ENCODE results near the gene CYB5B.

Gene CYB5B

DNA sequence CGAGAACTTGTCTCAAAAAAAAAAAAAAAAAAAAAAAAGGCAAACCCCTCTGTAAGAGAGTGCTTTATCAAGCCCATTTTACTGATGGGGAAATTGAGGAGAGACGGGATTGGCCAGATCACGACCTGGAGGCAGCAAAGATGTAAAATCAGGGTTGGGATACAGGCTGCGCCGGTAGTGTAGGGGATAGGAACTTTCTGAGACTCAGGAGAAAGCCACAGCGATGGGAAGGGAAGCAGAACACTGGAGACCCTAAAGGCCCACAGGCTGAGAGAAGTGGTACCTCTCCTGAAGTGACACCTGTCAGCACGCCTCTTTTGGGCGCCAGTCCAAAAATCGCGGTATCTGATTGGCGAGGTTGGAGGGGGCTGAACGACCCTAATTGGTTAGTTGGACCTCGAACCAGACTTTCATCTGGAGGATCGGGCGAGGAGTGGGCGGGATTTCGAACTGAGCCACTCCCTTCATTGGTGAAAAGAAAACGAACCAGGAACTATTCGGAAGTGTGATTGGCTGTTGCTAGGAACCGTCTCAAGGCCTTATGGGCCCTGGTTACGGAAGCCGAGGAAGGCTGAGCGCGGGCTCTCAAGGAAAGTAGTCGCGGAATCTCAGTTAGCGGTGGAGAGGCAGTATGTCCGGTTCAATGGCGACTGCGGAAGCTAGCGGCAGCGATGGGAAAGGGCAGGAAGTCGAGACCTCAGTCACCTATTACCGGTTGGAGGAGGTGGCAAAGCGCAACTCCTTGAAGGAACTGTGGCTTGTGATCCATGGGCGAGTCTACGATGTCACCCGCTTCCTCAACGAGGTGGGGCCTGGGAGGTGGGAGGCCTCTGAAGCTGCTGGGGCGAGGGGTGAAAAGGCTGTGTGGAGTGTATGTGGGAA lies at the start of gene CYB5B:
Gene CYB5B (plus strand): TSS at position 567 of the 882 bp plus-strand sequence. CDS start 65 bp downstream, at position 632.
- peak; percentile 97 for DNase-seq (ENCODE audit: low read depth)

DNA sequence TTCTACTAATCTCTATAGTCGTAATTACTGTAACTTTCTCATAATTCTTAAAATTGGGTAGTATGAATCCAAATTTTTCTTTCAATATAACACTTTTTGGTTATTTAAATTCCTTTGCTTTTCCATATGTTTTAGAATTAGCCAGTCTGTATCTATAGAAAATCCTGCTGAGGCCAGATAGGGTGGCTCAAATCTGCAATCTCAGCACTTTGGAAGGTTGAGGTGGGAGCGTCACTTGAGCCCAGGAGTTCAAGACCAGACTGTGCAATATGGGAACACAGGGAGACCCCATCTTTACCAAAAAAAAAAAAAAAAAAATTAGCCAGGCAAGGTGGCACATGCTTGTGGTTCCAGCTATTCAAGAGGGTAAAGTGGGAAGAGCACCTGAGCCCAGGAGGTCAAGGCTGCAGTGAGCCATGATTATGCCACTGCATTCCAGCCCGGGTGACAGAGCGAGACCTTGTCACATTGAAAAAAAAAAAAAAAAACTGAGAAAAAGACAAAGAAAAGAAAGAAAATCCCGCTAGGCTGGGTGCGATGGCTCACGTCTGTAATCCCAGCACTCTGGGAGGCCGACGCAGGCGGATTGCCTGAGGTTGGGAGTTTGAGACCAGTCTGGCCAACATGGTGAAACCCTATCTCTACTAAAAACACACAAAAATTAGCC lies 47.9 kb upstream of the CYB5B start:
- DNase-seq (ENCODE audit: low read depth): no peak

DNA sequence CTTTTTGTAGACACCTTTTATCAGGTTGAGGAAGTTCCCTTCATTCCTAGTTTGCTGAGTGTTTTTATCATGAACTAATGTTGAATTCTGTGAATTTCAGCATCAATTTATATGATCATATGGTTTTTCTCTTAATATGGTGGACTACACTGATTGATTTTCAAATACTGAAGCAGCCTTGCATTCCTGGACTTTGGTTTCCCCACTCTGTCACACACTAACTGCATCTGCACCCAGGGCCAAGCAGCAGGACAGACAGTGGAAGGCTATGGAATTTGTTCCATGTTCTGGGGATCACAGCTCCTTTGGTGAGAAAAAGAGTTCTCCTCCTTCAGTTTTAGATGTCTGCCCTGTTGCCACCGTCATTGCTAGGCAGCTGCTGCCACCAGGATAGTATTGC lies 46.4 kb upstream of the CYB5B start:
- DNase-seq (ENCODE audit: low read depth): no peak

DNA sequence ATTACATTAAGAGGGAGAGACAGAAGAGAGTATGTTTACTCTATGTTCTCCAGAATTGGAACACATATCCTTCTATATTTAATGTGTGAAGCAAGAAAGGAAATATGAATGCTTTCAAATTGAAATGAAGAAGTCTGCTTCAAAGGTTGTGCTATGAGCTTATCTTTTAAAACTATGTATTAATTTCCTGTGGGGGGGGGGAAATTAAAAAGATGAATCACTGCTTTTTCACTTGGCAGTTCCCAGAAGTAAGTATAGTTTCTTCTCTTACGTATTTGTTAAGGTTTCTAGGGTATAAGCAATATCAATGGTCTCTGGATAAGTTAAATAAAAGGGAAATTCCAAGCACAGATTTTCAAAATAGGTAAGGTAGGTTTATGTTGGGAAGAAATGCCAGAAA lies 45.7 kb upstream of the CYB5B start:
- no peak for DNase-seq (ENCODE audit: low read depth)

GRCh38 chr16:69381231-69381630 lies 43.2 kb upstream of the CYB5B start:
- no peak for DNase-seq (ENCODE audit: low read depth)

DNA sequence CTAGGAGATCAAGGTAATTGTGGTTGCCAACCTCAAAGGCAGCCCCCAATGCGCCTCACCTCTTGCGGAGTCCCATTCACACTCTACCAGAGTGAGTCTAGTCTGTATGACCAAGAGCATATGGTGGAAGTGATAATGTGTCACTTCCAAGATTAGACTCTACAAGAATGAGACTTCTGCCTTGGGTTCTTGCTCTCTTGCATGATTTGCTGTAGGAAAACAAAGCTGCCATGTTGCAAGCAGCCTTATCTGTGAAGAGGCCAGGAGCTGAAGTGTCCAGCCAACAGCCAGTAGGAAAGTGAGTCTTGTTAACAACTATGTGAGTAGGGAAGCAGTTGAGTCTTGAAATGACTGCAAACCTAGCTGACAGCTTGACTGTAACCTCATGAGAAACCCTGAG lies 42.0 kb upstream of the CYB5B start:
- no peak for DNase-seq (ENCODE audit: low read depth)

DNA sequence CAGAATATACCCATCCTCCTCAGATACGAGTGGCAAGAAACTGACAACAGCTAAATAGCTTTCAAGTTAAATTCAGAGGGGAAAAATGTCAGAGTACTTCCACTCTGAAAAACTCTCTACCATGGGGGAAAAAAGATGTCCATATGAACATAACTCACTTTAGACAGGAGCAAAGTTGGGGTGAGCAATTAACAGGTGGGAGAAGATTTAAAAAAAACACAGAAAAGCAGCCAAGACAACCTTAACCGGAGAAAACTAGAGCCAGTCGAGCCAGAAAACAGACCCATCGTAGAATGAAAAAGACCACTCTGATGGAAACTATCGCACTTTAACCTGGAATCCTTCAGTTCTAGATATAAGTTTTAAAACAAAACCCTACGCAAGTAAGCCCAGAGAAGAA lies 39.4 kb upstream of the CYB5B start:
- no peak for DNase-seq (ENCODE audit: low read depth)

GRCh38 chr16:69386596-69386995 lies 37.8 kb upstream of the CYB5B start:
- DNase-seq (ENCODE audit: low read depth): no peak

DNA sequence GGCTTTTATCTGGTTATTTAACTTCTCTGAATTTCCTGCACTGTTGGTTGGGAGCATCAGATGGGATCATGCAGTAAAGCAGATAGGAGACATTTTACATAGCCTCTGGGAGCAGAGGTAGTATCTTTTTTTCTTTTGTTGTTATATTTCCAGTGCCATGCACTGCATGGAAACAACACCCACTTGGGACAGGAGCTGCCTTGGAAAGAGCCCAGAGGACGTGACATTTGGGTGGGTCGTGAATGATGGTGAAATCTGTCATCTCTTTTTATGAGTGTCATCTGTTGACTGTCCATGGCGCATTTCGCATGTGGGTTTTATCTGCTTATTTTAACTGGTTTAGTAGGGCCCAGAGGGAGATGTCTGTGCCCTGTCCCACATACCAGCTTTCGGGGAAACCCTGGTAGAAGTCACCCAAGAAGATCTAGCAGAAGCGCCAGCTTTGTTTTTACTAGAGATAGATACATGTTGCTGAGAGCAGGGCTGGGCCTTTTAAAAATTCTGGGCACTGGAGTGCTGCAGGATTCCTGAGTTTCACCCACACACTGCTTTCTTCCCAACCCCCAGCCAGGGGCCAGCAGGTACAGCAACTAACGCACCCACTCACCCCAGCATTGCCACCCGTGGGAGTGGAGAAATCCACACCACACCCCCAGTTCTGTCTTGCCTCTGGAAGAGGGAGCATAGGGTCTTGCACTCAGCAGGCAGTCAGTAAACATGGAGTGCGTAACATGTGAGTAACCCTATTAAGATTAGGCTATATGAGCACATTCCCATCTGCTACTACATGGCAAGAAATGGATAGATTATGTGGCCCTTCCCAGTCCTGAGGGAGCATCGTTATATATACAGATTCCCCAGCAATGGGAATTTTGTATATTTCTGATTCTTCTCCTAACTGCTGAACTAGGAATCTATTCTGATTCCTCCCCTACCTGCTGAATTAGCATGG lies 30.2 kb upstream of the CYB5B start:
- DNase-seq (ENCODE audit: low read depth): no peak

- DNase-seq (ENCODE audit: low read depth): no peak
These were observed 28.6 kb upstream of the CYB5B start for GRCh38 chr16:69395859-69396186.

GRCh38 chr16:69396187-69397061 lies 28.0 kb upstream of the CYB5B start:
- peak; percentile 97 for DNase-seq (ENCODE audit: low read depth)

GRCh38 chr16:69397821-69398521 lies 26.4 kb upstream of the CYB5B start:
- DNase-seq (ENCODE audit: low read depth): peak; percentile 80

DNA sequence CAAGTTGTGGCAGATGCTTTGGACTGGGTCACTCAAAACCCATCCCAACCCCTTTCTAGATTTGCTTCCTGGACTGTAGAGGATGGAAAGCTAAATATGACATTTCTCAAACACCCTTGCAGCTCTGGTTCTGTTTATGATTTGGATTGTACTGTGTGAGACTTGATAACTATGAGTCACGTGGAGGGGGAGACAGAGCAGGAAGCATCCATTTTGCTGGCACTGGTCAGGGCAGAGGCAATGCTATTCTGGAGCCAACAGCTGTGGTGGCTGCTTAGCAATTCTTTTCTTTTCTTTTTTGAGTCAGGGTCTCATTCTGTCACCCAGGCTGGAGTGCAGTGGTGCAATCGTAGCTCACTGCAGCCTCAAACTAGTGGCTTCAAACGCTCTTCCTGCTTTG lies 25.1 kb upstream of the CYB5B start:
- peak; percentile 49 for DNase-seq (ENCODE audit: low read depth)

GRCh38 chr16:69402439-69402838 lies 22.0 kb upstream of the CYB5B start:
- no peak for DNase-seq (ENCODE audit: low read depth)

GRCh38 chr16:69404275-69404805 lies 20.1 kb upstream of the CYB5B start:
- DNase-seq (ENCODE audit: low read depth): peak; percentile 72

DNA sequence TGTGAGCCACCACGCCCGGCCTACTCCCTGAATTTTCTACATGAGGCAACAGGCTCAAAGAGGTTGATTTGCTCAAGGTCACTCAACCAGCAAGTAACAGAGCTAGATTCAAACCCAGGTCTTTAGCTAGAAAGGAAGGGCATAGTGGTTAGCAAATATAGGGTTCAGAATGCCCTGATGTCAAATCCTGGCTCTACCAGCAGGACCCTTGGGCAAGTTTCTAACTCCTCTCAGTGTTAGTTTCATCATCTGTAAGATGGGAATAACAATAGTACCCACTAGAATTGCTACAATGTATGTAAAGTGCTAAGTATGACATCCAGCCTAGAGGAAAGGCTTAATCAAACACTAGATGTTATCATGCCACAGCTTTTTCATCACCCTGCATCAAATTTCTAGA lies 19.1 kb upstream of the CYB5B start:
- no peak for DNase-seq (ENCODE audit: low read depth)

DNA sequence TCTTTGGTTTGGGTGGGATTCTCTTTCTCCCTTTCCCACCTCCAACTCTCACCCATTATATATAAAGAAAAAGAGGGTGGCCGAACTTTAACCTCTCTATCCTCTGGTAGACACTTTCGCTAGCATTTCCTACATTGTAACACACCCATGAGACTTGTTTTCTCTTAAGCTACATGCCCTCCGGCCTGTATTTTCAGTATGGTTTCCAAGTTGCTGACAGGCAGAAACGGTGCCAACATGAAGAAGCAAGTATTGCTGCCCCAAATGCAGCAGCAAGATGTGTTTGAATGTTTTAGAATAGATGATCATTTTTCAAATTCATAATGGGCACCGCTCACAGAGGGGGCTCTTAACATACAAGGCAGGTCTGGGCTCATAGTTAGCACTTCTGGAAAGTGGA lies 18.7 kb upstream of the CYB5B start:
- peak; percentile 65 for DNase-seq (ENCODE audit: low read depth)

GRCh38 chr16:69406780-69407331 lies 17.6 kb upstream of the CYB5B start:
- no peak for DNase-seq (ENCODE audit: low read depth)

- DNase-seq (ENCODE audit: low read depth): no peak
These were observed 16.6 kb upstream of the CYB5B start for GRCh38 chr16:69407702-69408323.

DNA sequence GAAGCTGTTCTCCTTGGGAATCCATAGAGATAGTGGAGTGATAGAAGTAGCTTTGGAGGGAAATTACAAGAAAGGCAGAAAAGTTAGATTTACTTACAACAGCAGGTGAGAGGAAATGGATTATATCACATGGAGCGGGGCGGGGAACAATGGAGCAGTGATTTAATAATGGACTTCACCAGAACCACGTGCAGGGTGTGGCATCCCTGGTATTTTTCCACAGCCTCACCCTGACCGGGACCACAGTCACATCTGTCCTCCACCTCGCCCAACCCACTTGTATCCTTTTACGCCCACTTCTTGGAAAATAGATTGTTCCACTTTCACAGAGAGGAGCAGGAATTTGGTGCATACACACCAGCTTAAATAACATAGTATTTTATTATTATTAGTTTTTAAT lies 15.9 kb upstream of the CYB5B start:
- DNase-seq (ENCODE audit: low read depth): no peak
